HG02981 (cell line): ENCODE measurements around the gene SLCO2A1.

ENCODE experiments used
- ATAC-seq: cut with Tn5 transposase; IDR thresholded peaks from one replicate; pipeline ENCODE4 v1.9.1; 2021; ENCODE audit warnings: mild to moderate bottlenecking, moderate library complexity; ENCODE audit not compliant: unreplicated experiment

The SLCO2A1 gene

GRCh38 chr3:133935843-133936769 lies 93.6 kb downstream of the SLCO2A1 start:
- ATAC-seq: no peak

- ATAC-seq: no peak
Observed at GRCh38 chr3:133934996-133935842, 94.5 kb downstream of the SLCO2A1 start.

- no peak for ATAC-seq
Observed at GRCh38 chr3:133934073-133934970, 95.4 kb downstream of the SLCO2A1 start.

- no peak for ATAC-seq
Observed at GRCh38 chr3:133933097-133934024, 96.4 kb downstream of the SLCO2A1 start.

- no peak for ATAC-seq
Observed at GRCh38 chr3:133932009-133932408, 97.7 kb downstream of the SLCO2A1 start.

- no peak for ATAC-seq
Observed at GRCh38 chr3:133931084-133931483, 98.6 kb downstream of the SLCO2A1 start.

- no peak for ATAC-seq
Observed at GRCh38 chr3:133930341-133930933, 99.3 kb downstream of the SLCO2A1 start.

GRCh38 chr3:133928903-133929607 lies 100.7 kb downstream of the SLCO2A1 start:
- ATAC-seq: no peak

- ATAC-seq: no peak
Observed at GRCh38 chr3:133928136-133928893, 101.4 kb downstream of the SLCO2A1 start.

- ATAC-seq: peak; percentile 72
Observed at GRCh38 chr3:133927540-133928066, 102.1 kb downstream of the SLCO2A1 start.

GRCh38 chr3:133926736-133927539 lies 102.8 kb downstream of the SLCO2A1 start:
- peak; percentile 6 for ATAC-seq

GRCh38 chr3:133925960-133926735 lies 103.6 kb downstream of the SLCO2A1 start:
- ATAC-seq: no peak

- ATAC-seq: no peak
Observed at GRCh38 chr3:133924041-133924440, 105.7 kb downstream of the SLCO2A1 start.

GRCh38 chr3:133921592-133921991 lies 108.1 kb downstream of the SLCO2A1 start:
- no peak for ATAC-seq

- ATAC-seq: no peak
Observed at GRCh38 chr3:133917144-133917543, 112.6 kb downstream of the SLCO2A1 start.
